Ovary (tissue), 3 donors: Measurements from ENCODE around the gene WDFY4.

Experiments
- CTCF ChIP-seq, 3 donors: fragments of 450-650 bp in 2 of 3; fragments of 200-600 bp in 1 of 3; IDR thresholded peaks; one replicate each; pipeline versions ENCODE4 v1.5.1 to v1.8.0; 2016 to 2022; ENCODE audit warnings: antibody characterized with exemption in 3 of 3, mild to moderate bottlenecking in 1 of 3
- EP300 ChIP-seq: sonication (generic); formaldehyde crosslinking; IDR thresholded peaks from one replicate; pipeline ENCODE4 v1.6.1; 2017; ENCODE audit warnings: antibody characterized with exemption
- POLR2A ChIP-seq: fragments of 450-650 bp; IDR thresholded peaks from one replicate; pipeline ENCODE4 v1.6.1; 2017; ENCODE audit warnings: antibody characterized with exemption, mild to moderate bottlenecking, moderate library complexity
- donor health status: DM: no; HTN: no; CAD: no.

- no peak for TF ChIP-seq CTCF (IDR thresholded peaks at IDR 0.05)
- TF ChIP-seq POLR2A = no peak
- TF ChIP-seq EP300 = no peak
Observed at GRCh38 chr10:48910548-48910947, 225.9 kb downstream of the WDFY4 start.
